Measurements from ENCODE around the gene CHD9. TPM values are rescaled to one million over a fixed set of nuclear protein-coding genes. Genes with fewer than 3 reads are reported as not detected.

Gene CHD9
- total RNA-seq, 1 donor from 2014 or later: 20.7 TPM

GRCh38 chr16:53056392-53056881 is 1.6 kb downstream of the CHD9 start:
- no peak overlapping the region for H3K4me3 Mint-ChIP-seq
- H3K27ac Mint-ChIP-seq: no peak overlapping the region
- peaks cover 38% of the 10 kb centered on the region for H3K4me1 Mint-ChIP-seq
- DNase-seq: no peak
- intact Hi-C loops (cut with micrococcal nuclease): loop anchor here (5.0 to 10.0 kb wide), 2 partner anchors 318 to 456 kb away; no protein-coding TSS in a partner anchor
- H3K36me3 Mint-ChIP-seq (ENCODE audit: low read depth): no peaks in the 10 kb centered on the region
- no peaks in the 10 kb centered on the region for H3K9me3 Mint-ChIP-seq
- H3K27me3 Mint-ChIP-seq: no peaks in the 10 kb centered on the region

GRCh38 chr16:53057658-53058057 is 2.9 kb downstream of the CHD9 start:
- Mint-ChIP-seq H3K4me1 (peaks cover 41% of the 10 kb centered on the region), H3K27me3 (no peaks in the 10 kb centered on the region), H3K27ac (no peak overlapping the region), H3K9me3 (no peaks in the 10 kb centered on the region), H3K36me3 (ENCODE audit: low read depth) (no peaks in the 10 kb centered on the region), H3K4me3 (no peak overlapping the region)
- no peak for DNase-seq
- intact Hi-C loops (cut with micrococcal nuclease): loop anchor here (5.0 to 10.0 kb wide), 2 partner anchors 317 to 455 kb away; no protein-coding TSS in a partner anchor

DNA sequence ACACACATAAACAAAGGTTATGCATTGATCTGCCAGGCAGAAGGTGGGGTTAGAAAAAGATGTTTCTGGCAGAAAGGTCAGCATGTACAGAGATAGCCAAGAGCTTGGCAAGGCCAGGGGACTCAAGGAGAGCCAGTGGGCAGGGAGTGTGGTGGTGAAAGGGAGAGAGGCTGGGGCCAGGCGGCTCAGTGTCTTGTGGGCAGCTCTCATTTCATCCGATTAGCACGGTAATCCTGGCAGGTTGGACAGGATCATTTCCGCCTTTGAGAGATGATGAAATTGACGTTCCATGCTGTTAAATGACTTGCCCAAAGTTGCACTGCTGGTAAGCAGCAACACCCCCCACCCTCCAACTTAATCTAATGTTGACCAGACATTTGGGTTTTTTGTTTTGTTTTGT is 3.6 kb downstream of the CHD9 start:
- no peak overlapping the region for H3K27ac Mint-ChIP-seq
- H3K4me1 Mint-ChIP-seq: peaks cover 35% of the 10 kb centered on the region
- no peak overlapping the region for H3K4me3 Mint-ChIP-seq
- no peak for DNase-seq
- intact Hi-C loops (cut with micrococcal nuclease): loop anchor here (5.0 to 10.0 kb wide), 2 partner anchors 316 to 454 kb away; no protein-coding TSS in a partner anchor
- H3K9me3 Mint-ChIP-seq: no peaks in the 10 kb centered on the region
- no peaks in the 10 kb centered on the region for H3K27me3 Mint-ChIP-seq
- no peaks in the 10 kb centered on the region for H3K36me3 Mint-ChIP-seq (ENCODE audit: low read depth)

DNA sequence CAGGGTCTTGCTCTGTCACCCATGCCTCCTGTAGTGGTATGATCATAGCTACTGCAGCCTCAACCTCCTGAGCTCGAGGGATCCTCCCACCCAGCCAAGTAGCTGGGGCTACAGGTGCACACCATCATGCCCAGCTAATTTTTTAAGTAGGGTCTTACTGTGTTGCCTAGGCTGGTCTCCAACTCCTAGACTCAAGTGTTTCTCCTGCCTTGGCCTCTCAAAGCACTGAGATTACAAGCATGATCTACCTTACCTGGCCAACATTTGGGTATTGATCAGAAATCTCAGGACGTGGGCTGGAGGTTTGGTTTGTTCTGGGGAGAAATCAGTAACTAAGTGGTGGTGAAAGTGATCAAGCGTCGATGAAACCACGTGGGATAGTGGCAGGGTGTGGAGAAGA is 4.1 kb downstream of the CHD9 start:
- intact Hi-C loops (cut with micrococcal nuclease): loop anchor here (5.0 to 10.0 kb wide), 2 partner anchors 316 to 453 kb away; no protein-coding TSS in a partner anchor
- DNase-seq: no peak
- Mint-ChIP-seq H3K27ac (no peak overlapping the region), H3K9me3 (no peaks in the 10 kb centered on the region), H3K36me3 (ENCODE audit: low read depth) (no peaks in the 10 kb centered on the region), H3K4me1 (peaks cover 35% of the 10 kb centered on the region), H3K27me3 (no peaks in the 10 kb centered on the region), H3K4me3 (no peak overlapping the region)

DNA sequence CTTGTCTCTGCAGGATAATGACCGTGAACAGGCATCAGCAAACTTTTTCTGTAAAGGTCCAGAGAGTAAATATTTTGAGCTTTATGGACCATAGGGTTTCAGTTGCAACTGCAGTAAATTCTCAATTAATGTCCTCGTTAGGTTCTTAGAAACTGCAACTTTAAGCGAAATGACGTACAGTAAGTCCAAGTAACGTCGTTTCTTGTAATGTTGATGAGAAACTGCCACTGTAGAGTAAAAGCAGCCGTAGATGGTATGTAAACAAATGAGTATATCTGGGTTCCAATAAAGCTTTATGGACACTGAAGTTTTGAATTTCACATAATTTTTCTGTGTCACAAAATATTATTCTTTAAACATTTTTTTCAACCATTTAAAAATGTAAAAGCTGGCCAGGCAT is 4.9 kb downstream of the CHD9 start:
- Mint-ChIP-seq H3K36me3 (ENCODE audit: low read depth) (no peaks in the 10 kb centered on the region), H3K4me3 (no peak overlapping the region), H3K27ac (no peak overlapping the region), H3K27me3 (no peaks in the 10 kb centered on the region), H3K9me3 (no peaks in the 10 kb centered on the region), H3K4me1 (peaks cover 30% of the 10 kb centered on the region)
- intact Hi-C loops (cut with micrococcal nuclease): loop anchor here (5.0 to 10.0 kb wide), 2 partner anchors 315 to 453 kb away; no protein-coding TSS in a partner anchor
- DNase-seq: no peak

- peaks cover 34% of the 10 kb centered on the region for H3K4me1 Mint-ChIP-seq
- peak overlapping the region; percentile 39 for H3K4me3 Mint-ChIP-seq
- intact Hi-C loops (cut with micrococcal nuclease): no loop called here
- H3K36me3 Mint-ChIP-seq (ENCODE audit: low read depth): no peaks in the 10 kb centered on the region
- no peak for DNase-seq
- peak overlapping the region; percentile 5 for H3K27ac Mint-ChIP-seq
- no peaks in the 10 kb centered on the region for H3K9me3 Mint-ChIP-seq
- H3K27me3 Mint-ChIP-seq: no peaks in the 10 kb centered on the region
These were observed 6.5 kb downstream of the CHD9 start for GRCh38 chr16:53061256-53061655.

DNA sequence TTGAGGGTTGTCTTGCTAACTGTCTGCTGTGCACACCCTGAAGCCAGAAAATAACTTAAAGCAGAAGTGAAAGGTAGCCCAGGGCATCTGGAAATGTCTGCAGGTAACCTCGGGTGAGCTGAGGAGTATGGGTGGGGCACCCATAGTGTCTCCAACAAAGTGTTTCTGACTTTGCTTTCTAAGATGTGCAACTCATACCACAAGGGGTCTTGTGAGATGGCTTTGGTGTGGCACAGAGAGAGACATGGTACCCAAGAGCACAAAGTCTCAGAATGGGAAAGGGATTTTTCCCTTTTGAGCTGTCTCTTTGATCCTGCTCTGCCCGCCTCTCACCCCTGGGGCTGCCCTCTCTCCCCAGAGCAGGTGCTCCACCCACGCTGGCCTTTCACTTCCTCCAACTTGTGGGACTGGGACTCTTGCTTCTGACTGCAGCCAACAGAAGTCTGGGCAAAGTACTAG is 6.9 kb downstream of the CHD9 start:
- peak; percentile 74 for DNase-seq
- Mint-ChIP-seq H3K9me3 (no peaks in the 10 kb centered on the region), H3K27ac (peak overlapping the region; percentile 3), H3K4me3 (peak overlapping the region; percentile 22), H3K27me3 (no peaks in the 10 kb centered on the region), H3K36me3 (ENCODE audit: low read depth) (no peaks in the 10 kb centered on the region), H3K4me1 (peaks cover 30% of the 10 kb centered on the region)
- intact Hi-C loops (cut with micrococcal nuclease): loop anchor here (2.0 kb wide), 1 partner anchor 69 kb away; no protein-coding TSS in a partner anchor

- DNase-seq: no peak
- no peak overlapping the region for H3K4me3 Mint-ChIP-seq
- H3K27me3 Mint-ChIP-seq: no peaks in the 10 kb centered on the region
These were observed 9.3 kb downstream of the CHD9 start for GRCh38 chr16:53064081-53064578.

GRCh38 chr16:53065461-53066061 is 10.8 kb downstream of the CHD9 start:
- no peak for DNase-seq
- Mint-ChIP-seq H3K27ac (no peak overlapping the region), H3K9me3 (no peaks in the 10 kb centered on the region), H3K4me1 (peaks cover 35% of the 10 kb centered on the region), H3K27me3 (no peaks in the 10 kb centered on the region), H3K4me3 (no peak overlapping the region), H3K36me3 (ENCODE audit: low read depth) (peaks cover 10% of the 10 kb centered on the region)
- intact Hi-C loops (cut with micrococcal nuclease): no loop called here

More at GRCh38 chr16:53064081-53064578, 9.3 kb downstream of the CHD9 start:
- H3K36me3 Mint-ChIP-seq (ENCODE audit: low read depth): peaks cover 4% of the 10 kb centered on the region
- H3K9me3 Mint-ChIP-seq: no peaks in the 10 kb centered on the region
- no peak overlapping the region for H3K27ac Mint-ChIP-seq
- peaks cover 28% of the 10 kb centered on the region for H3K4me1 Mint-ChIP-seq
- intact Hi-C loops (cut with micrococcal nuclease): no loop called here

GRCh38 chr16:53067675-53068074 is 12.9 kb downstream of the CHD9 start:
- intact Hi-C loops (cut with micrococcal nuclease): no loop called here
- Mint-ChIP-seq H3K4me3 (no peak overlapping the region), H3K4me1 (peaks cover 25% of the 10 kb centered on the region), H3K27me3 (no peaks in the 10 kb centered on the region), H3K36me3 (ENCODE audit: low read depth) (peaks cover 10% of the 10 kb centered on the region), H3K27ac (no peak overlapping the region), H3K9me3 (no peaks in the 10 kb centered on the region)
- no peak for DNase-seq

DNA sequence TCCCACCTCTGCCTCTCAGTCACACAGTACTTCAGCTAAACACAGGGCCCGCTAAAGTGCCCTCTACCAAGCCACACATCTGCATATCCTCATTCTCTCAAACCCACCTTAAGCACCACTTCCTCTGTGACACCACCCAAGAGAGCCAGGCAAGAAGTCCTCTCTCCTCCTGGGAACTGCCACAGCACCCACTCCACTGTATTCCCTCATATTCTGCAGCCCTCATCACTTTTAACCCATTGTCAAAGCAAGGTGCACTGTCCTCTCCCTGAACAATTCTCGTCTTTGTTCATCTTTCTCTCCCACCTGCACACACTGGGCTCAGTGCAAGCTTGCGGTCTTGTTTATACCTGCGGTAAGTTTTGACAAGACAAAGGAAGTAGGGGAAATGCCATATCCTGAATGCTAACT is 13.6 kb downstream of the CHD9 start:
- Mint-ChIP-seq H3K36me3 (ENCODE audit: low read depth) (peaks cover 12% of the 10 kb centered on the region), H3K4me3 (no peak overlapping the region), H3K27me3 (no peaks in the 10 kb centered on the region), H3K4me1 (peaks cover 25% of the 10 kb centered on the region), H3K27ac (no peak overlapping the region), H3K9me3 (peaks cover 4% of the 10 kb centered on the region)
- DNase-seq: peak; percentile 59
- intact Hi-C loops (cut with micrococcal nuclease): no loop called here

DNA sequence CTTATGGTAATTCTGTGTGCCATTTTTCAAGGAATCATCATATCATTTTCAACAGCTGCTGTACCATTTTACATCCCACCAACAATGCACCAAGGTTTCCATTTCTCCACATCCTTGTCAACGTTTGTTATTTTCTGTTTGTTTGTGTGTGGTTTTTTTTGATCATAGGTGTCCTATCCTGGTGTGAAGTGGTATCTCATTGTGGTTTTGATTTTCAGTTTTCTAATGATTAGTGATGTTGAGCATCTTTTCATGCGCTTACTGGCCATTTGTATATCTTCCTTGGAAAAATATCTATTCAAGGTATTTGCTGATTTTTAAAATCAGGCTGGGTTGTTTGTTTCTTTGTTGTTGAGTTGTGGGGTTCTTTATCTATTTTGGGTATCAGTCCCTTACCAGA is 15.0 kb downstream of the CHD9 start:
- Mint-ChIP-seq H3K36me3 (ENCODE audit: low read depth) (peaks cover 12% of the 10 kb centered on the region), H3K9me3 (peaks cover 9% of the 10 kb centered on the region), H3K27me3 (no peaks in the 10 kb centered on the region), H3K27ac (no peak overlapping the region), H3K4me1 (peaks cover 24% of the 10 kb centered on the region), H3K4me3 (no peak overlapping the region)
- DNase-seq: no peak
- intact Hi-C loops (cut with micrococcal nuclease): no loop called here

DNA sequence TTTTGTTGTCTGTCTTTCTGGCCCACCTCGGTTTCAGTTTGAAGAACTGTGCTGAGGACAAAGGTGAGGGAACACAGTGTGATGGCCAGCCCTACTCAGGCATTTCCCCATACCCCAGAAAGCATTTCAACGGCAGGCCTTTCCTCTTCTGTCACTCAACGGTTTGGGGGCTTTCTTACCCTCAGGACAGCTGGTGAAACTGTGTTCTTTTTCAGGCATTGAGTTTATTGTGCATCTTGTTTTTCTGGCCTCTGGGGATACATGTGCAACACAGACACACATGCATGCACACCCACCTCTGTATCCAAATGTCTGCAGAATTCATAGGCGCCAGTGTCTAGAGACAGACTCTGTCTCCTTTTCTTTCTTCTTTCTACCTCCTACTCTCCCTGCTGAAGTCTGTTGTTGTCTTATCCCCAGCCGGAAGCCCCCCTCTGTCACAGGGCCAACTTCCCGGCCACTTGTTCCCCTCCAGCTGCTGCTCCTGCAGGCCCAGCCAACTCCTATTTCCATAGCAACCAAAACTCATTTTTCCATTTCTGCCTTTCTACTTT is 17.0 kb downstream of the CHD9 start:
- DNase-seq: no peak
- no peak overlapping the region for H3K4me3 Mint-ChIP-seq
- H3K27me3 Mint-ChIP-seq: no peaks in the 10 kb centered on the region
- H3K9me3 Mint-ChIP-seq: peaks cover 9% of the 10 kb centered on the region
- peaks cover 12% of the 10 kb centered on the region for H3K36me3 Mint-ChIP-seq (ENCODE audit: low read depth)
- intact Hi-C loops (cut with micrococcal nuclease): no loop called here
- peaks cover 17% of the 10 kb centered on the region for H3K4me1 Mint-ChIP-seq
- H3K27ac Mint-ChIP-seq: no peak overlapping the region

GRCh38 chr16:53073022-53073421 is 18.2 kb downstream of the CHD9 start:
- Mint-ChIP-seq H3K4me3 (no peak overlapping the region), H3K4me1 (peaks cover 17% of the 10 kb centered on the region), H3K27me3 (no peaks in the 10 kb centered on the region), H3K9me3 (peaks cover 9% of the 10 kb centered on the region), H3K27ac (no peak overlapping the region), H3K36me3 (ENCODE audit: low read depth) (peaks cover 9% of the 10 kb centered on the region)
- no peak for DNase-seq
- intact Hi-C loops (cut with micrococcal nuclease): no loop called here
